SK-N-SH (cell line): ENCODE data around the gene CCDC50. TPM values are rescaled to one million over a fixed set of nuclear protein-coding genes. Genes with fewer than 3 reads are reported as not detected.

Source experiments
- CTCF ChIA-PET: fragments of 300-600, 350-600 bp; formaldehyde crosslinking; extraction: SDS; loops from one replicate; lab custom pipeline; 2021; lab: Yijun Ruan, JAX
- POLR2A ChIA-PET: fragments of 350-600 bp; sonication (Branson Sonifier 250); formaldehyde crosslinking; extraction: SDS; loops from one replicate; lab custom pipeline; 2020; ENCODE audit warnings: antibody characterized with exemption, inconsistent platforms; lab: Yijun Ruan, JAX
- DNase-seq: peaks from one replicate; pipeline ENCODE4 v3.0.0; 2012
- H2AFZ ChIP-seq: fragments of 200-600 bp; sonication (generic); 2 replicates; pipeline ENCODE4 v1.8.1; 2016; ENCODE audit warnings: antibody characterized with exemption, mild to moderate bottlenecking, low read depth
- H3F3A ChIP-seq: fragments of 200-600 bp; sonication (generic); replicated peaks from 2 replicates; pipeline ENCODE3; 2016; ENCODE audit warnings: antibody characterized with exemption, mild to moderate bottlenecking; ENCODE audit not compliant: insufficient read depth
- H3K27ac ChIP-seq, 2 experiments: fragments of 200-500 bp in 1 of 2; fragments of 200-600 bp in 1 of 2; sonication (Bioruptor generic) in 1 of 2; sonication (generic), shearing (Covaris generic) in 1 of 2; 2 replicates each; pipeline versions ENCODE4 v1.5.1 to v1.6.1; 2014 to 2016; ENCODE audit warnings: low read depth in 2 of 2, inconsistent platforms in 1 of 2, low read length in 1 of 2, mild to moderate bottlenecking in 1 of 2, mixed read lengths in 1 of 2
- H3K27me3 ChIP-seq: fragments of 200-600 bp; sonication (generic), shearing (Covaris generic); 2 replicates; pipeline ENCODE4 v1.6.1; 2016; ENCODE audit warnings: mixed run types; ENCODE audit not compliant: insufficient read depth
- H3K36me3 ChIP-seq, 2 experiments: fragments of 200-500 bp in 1 of 2; fragments of 200-600 bp in 1 of 2; sonication (Bioruptor generic) in 1 of 2; sonication (generic) in 1 of 2; replicated peaks in 1 of 2; 2 replicates each; pipeline versions ENCODE3 to v1.5.1; 2014 to 2016; ENCODE audit warnings: low read length in 1 of 2, mild to moderate bottlenecking in 1 of 2; ENCODE audit not compliant: insufficient read depth in 2 of 2, control insufficient read depth in 1 of 2
- H3K4me1 ChIP-seq, 2 experiments: fragments of 200-500 bp in 1 of 2; fragments of 200-600 bp in 1 of 2; sonication (Bioruptor generic) in 1 of 2; sonication (generic), shearing (Covaris generic) in 1 of 2; 2 replicates each; pipeline versions ENCODE4 v1.5.1 to v1.6.1; 2014 to 2016; ENCODE audit warnings: low read depth in 1 of 2, low read length in 1 of 2, mixed run types in 1 of 2; ENCODE audit not compliant: insufficient read depth in 2 of 2, control insufficient read depth in 1 of 2
- H3K4me2 ChIP-seq: fragments of 200-600 bp; sonication (generic), shearing (Covaris generic); 2 replicates; pipeline ENCODE4 v1.6.1; 2017; ENCODE audit warnings: mixed run types
- H3K4me3 ChIP-seq, 2 experiments: fragments of 200-500 bp in 1 of 2; fragments of 200-600 bp in 1 of 2; sonication (Bioruptor generic) in 1 of 2; sonication (generic), shearing (Covaris generic) in 1 of 2; 2 replicates each; pipeline versions ENCODE4 v1.5.1 to v1.8.1; 2014 to 2016; ENCODE audit warnings: low read depth in 2 of 2, inconsistent platforms in 1 of 2, low read length in 1 of 2, mild to moderate bottlenecking in 1 of 2, mixed read lengths in 1 of 2, moderate library complexity in 1 of 2
- H3K79me2 ChIP-seq: fragments of 200-600 bp; sonication (generic); 2 replicates; pipeline ENCODE4 v1.8.1; 2017; ENCODE audit warnings: mild to moderate bottlenecking; ENCODE audit not compliant: insufficient read depth
- H3K9ac ChIP-seq: fragments of 200-600 bp; sonication (generic); 2 replicates; pipeline ENCODE4 v1.6.1; 2017; ENCODE audit warnings: mixed run types
- H3K9me2 ChIP-seq: fragments of 200-600 bp; sonication (generic); 2 replicates; pipeline ENCODE4 v1.6.1; 2017; ENCODE audit warnings: mixed run types
- H3K9me3 ChIP-seq: fragments of 200-600 bp; sonication (generic); 2 replicates; pipeline ENCODE4 v1.6.1; 2017; ENCODE audit warnings: mixed run types, mild to moderate bottlenecking, moderate library complexity
- H4K20me1 ChIP-seq: fragments of 200-600 bp; sonication (generic); 2 replicates; pipeline ENCODE4 v1.6.1; 2017; ENCODE audit warnings: mild to moderate bottlenecking, mixed run types; ENCODE audit not compliant: insufficient read depth
- ELF1 ChIP-seq: IDR thresholded peaks from 2 replicates; pipeline ENCODE4 v1.4.0; 2012
- EP300 ChIP-seq, 2 experiments: IDR thresholded peaks; 2 replicates each; pipeline versions ENCODE4 v1.4.0 to v1.6.1; 2012; ENCODE audit warnings: borderline replicate concordance in 1 of 2, low read depth in 1 of 2, low read length in 1 of 2
- FOSL2 ChIP-seq: IDR thresholded peaks from 2 replicates; pipeline ENCODE4 v1.4.0; 2012; ENCODE audit warnings: low read depth, mild to moderate bottlenecking, moderate library complexity, borderline replicate concordance
- FOXJ3 ChIP-seq: sonication (generic); formaldehyde crosslinking; IDR thresholded peaks from 2 replicates; pipeline ENCODE4 v1.5.1; 2020; ENCODE audit warnings: mild to moderate bottlenecking, missing genetic modification reagents
- GATA2 ChIP-seq: sonication (generic); formaldehyde crosslinking; IDR thresholded peaks from 2 replicates; pipeline ENCODE4 v1.5.0; 2020; ENCODE audit warnings: mild to moderate bottlenecking, missing genetic modification reagents
- MXI1 ChIP-seq: IDR thresholded peaks from 2 replicates; pipeline ENCODE4 v1.6.1; 2012; ENCODE audit warnings: mild to moderate bottlenecking, low read depth, low read length, improper control_type of control experiment
- NFIC ChIP-seq: IDR thresholded peaks from 2 replicates; pipeline ENCODE4 v1.4.0; 2012; ENCODE audit warnings: borderline replicate concordance
- RCOR1 ChIP-seq: fragments of 150-350 bp; IDR thresholded peaks from 2 replicates; pipeline ENCODE4 v1.6.1; 2017; ENCODE audit warnings: antibody characterized with exemption, low read length
- RFX5 ChIP-seq: IDR thresholded peaks from 2 replicates; pipeline ENCODE4 v1.6.1; 2012; ENCODE audit warnings: mild to moderate bottlenecking, improper control_type of control experiment, low read length
- RXRA ChIP-seq: IDR thresholded peaks from 2 replicates; pipeline ENCODE4 v1.4.0; 2012; ENCODE audit warnings: low read depth, mild to moderate bottlenecking, borderline replicate concordance
- SIN3A ChIP-seq: IDR thresholded peaks from 2 replicates; pipeline ENCODE4 v1.6.1; 2012; ENCODE audit warnings: low read depth, mild to moderate bottlenecking, low read length, moderate library complexity, borderline replicate concordance
- SMC3 ChIP-seq: IDR thresholded peaks from 2 replicates; pipeline ENCODE4 v1.6.1; 2012; ENCODE audit warnings: low read depth, low read length, improper control_type of control experiment
- TAF1 ChIP-seq: IDR thresholded peaks from 2 replicates; pipeline ENCODE4 v1.6.1; 2012; ENCODE audit warnings: low read depth, mild to moderate bottlenecking, low read length, moderate library complexity, borderline replicate concordance
- TCF12 ChIP-seq: IDR thresholded peaks from 2 replicates; pipeline ENCODE4 v1.4.0; 2012
- WGBS: methylation state at CpG from one replicate; pipeline ENCODE4 v1.1.6; 2017; ENCODE audit warnings: low lambda C conversion rate; 5-methylcytosine and 5-hydroxymethylcytosine counted together
- polyA plus RNA-seq, 3 experiments: library from polyadenylated mRNA; depleted of rRNA; stranded (reverse); fragments of >200 nt; gene quantifications; 2 replicates each; pipeline ENCODE4 v1.2.3, GENCODE V29; 2012
- TF ChIP-seq, protein P1 (sequence below): IDR thresholded peaks from 2 replicates; pipeline ENCODE4 v1.6.1; 2012; ENCODE audit warnings: mild to moderate bottlenecking, low read depth, low read length, moderate library complexity
- TF ChIP-seq, protein P2 (sequence below): IDR thresholded peaks from 2 replicates; pipeline ENCODE4 v1.4.0; 2012; ENCODE audit warnings: low read depth
- TF ChIP-seq, protein P3 (sequence below): fragments of 150-350 bp; IDR thresholded peaks from 2 replicates; pipeline ENCODE4 v1.6.1; 2017; ENCODE audit warnings: antibody characterized with exemption, low read length, low read depth, borderline replicate concordance
- TF ChIP-seq, protein P4 (sequence below): IDR thresholded peaks from 2 replicates; pipeline ENCODE4 v1.4.0; 2012; ENCODE audit warnings: low read depth, borderline replicate concordance

Gene CCDC50
- polyA plus RNA-seq, 1 of the 3 experiments (the other 2 are of a cell fraction) = 21.9 TPM

DNA sequence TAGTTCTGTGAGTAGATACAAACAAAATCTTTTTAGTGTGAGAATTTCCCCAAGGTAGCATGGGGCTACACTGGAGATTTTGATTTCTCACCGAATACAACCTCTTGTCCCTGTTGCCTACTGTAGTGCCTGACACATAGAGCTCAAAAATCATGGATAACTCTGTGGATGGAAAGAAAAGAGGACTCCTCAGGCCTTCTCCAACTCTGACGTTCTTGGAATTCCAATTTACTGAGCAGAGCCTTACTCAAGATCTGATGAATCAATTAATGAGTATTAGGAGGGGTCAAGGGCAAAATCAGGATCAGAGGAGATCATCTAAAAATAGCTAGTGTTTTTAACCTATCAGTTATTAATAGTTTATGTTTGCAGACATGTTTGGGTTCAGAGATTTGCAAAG, 85.1 kb downstream of the CCDC50 start:
- TF ChIP-seq NFIC (no peak), ELF1 (no peak), EP300 (IDR thresholded peaks at IDR 0.05; ENCODE audit: borderline replicate concordance in 1 of 2, low read depth in 1 of 2, low read length in 1 of 2) (no peak), FOSL2 (no peak), SIN3A (no peak), RFX5 (no peak)
- TF ChIP-seq, protein P1, sequence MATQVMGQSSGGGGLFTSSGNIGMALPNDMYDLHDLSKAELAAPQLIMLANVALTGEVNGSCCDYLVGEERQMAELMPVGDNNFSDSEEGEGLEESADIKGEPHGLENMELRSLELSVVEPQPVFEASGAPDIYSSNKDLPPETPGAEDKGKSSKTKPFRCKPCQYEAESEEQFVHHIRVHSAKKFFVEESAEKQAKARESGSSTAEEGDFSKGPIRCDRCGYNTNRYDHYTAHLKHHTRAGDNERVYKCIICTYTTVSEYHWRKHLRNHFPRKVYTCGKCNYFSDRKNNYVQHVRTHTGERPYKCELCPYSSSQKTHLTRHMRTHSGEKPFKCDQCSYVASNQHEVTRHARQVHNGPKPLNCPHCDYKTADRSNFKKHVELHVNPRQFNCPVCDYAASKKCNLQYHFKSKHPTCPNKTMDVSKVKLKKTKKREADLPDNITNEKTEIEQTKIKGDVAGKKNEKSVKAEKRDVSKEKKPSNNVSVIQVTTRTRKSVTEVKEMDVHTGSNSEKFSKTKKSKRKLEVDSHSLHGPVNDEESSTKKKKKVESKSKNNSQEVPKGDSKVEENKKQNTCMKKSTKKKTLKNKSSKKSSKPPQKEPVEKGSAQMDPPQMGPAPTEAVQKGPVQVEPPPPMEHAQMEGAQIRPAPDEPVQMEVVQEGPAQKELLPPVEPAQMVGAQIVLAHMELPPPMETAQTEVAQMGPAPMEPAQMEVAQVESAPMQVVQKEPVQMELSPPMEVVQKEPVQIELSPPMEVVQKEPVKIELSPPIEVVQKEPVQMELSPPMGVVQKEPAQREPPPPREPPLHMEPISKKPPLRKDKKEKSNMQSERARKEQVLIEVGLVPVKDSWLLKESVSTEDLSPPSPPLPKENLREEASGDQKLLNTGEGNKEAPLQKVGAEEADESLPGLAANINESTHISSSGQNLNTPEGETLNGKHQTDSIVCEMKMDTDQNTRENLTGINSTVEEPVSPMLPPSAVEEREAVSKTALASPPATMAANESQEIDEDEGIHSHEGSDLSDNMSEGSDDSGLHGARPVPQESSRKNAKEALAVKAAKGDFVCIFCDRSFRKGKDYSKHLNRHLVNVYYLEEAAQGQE = no peak
- TF ChIP-seq, protein P2, sequence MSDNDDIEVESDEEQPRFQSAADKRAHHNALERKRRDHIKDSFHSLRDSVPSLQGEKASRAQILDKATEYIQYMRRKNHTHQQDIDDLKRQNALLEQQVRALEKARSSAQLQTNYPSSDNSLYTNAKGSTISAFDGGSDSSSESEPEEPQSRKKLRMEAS = no peak
- TF ChIP-seq, protein P3, sequence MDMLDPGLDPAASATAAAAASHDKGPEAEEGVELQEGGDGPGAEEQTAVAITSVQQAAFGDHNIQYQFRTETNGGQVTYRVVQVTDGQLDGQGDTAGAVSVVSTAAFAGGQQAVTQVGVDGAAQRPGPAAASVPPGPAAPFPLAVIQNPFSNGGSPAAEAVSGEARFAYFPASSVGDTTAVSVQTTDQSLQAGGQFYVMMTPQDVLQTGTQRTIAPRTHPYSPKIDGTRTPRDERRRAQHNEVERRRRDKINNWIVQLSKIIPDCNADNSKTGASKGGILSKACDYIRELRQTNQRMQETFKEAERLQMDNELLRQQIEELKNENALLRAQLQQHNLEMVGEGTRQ = no peak
- no peak overlapping the region for H3K4me2 ChIP-seq
- ChIA-PET CTCF (interaction anchor here (0.6 kb wide), 1 partner anchor 25 kb away, joined by 3 read pairs; no protein-coding TSS in a partner anchor), POLR2A (no interaction called here)
- no peak overlapping the region for H3K9ac ChIP-seq
- peaks cover 5% of the 10 kb centered on the region for H3F3A ChIP-seq
- H3K27me3 ChIP-seq = no peaks in the 10 kb centered on the region
- no peak for DNase-seq
- no peak overlapping the region for H2AFZ ChIP-seq
- no peak overlapping the region for H3K27ac ChIP-seq
- WGBS = 40% methylated on average over 2 of the region's 2 CpGs
- no peaks in the 10 kb centered on the region for H4K20me1 ChIP-seq
- H3K9me3 ChIP-seq = peaks cover 8% of the 10 kb centered on the region; the same call in 1 of the 2 replicates
- H3K4me1 ChIP-seq = peaks cover 4 to 5% of the 10 kb centered on the region in 2 experiments; a peak in 1 of 4 replicates
- no peak overlapping the region for H3K4me3 ChIP-seq
- no peaks in the 10 kb centered on the region for H3K79me2 ChIP-seq
- H3K36me3 ChIP-seq = no peaks in the 10 kb centered on the region
- no peaks in the 10 kb centered on the region for H3K9me2 ChIP-seq

DNA sequence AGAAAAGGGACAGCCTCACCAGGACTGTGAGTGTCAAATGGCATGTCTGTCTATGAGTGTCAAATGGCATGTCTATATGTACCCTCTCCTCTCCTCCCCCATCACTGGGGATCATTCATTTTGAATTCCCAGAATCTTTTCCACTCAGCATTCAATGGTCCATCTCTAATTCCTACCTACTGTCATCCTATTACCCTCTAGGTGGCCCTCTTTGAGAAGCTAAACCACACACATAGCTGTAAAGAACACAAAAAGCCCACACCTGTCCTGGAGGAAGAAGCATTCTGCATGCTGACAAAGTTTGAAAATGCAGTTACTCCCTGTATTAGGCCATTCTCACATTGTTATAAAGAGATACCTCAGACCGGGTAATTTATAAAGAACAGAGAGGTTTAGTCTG, 85.5 kb downstream of the CCDC50 start:
- H3K9me2 ChIP-seq = no peaks in the 10 kb centered on the region
- H3K9me3 ChIP-seq = peaks cover 4% of the 10 kb centered on the region; the same call in 1 of the 2 replicates
- H3F3A ChIP-seq = peaks cover 5% of the 10 kb centered on the region
- 64% methylated on average over 1 of the region's 1 CpG for WGBS
- H4K20me1 ChIP-seq = no peaks in the 10 kb centered on the region
- no peak for TF ChIP-seq FOXJ3 (CRISPR knock-in tag)
- TF ChIP-seq NFIC = no peak
- TF ChIP-seq, protein P4, sequence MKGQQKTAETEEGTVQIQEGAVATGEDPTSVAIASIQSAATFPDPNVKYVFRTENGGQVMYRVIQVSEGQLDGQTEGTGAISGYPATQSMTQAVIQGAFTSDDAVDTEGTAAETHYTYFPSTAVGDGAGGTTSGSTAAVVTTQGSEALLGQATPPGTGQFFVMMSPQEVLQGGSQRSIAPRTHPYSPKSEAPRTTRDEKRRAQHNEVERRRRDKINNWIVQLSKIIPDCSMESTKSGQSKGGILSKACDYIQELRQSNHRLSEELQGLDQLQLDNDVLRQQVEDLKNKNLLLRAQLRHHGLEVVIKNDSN = no peak
- TF ChIP-seq RCOR1 = no peak
- no peak for TF ChIP-seq MXI1
- no peak for TF ChIP-seq RXRA
- TF ChIP-seq GATA2 (CRISPR knock-in tag) = no peak
- no peak for TF ChIP-seq SIN3A
- TF ChIP-seq FOSL2 = no peak
- TF ChIP-seq SMC3 = no peak
- no peak for TF ChIP-seq TAF1
- TF ChIP-seq TCF12 = no peak
- no peak for TF ChIP-seq RFX5
- TF ChIP-seq, all 33 proteins: peak for 0
- H3K4me2 ChIP-seq = no peak overlapping the region
- no peak overlapping the region for H2AFZ ChIP-seq
- H3K36me3 ChIP-seq = no peaks in the 10 kb centered on the region
- H3K9ac ChIP-seq = no peak overlapping the region
- H3K4me3 ChIP-seq = no peak overlapping the region
- CTCF ChIA-PET = no interaction called here
- H3K27me3 ChIP-seq = no peaks in the 10 kb centered on the region
- POLR2A ChIA-PET = no interaction called here
- no peak overlapping the region for H3K27ac ChIP-seq
- peaks cover 4 to 5% of the 10 kb centered on the region in 2 experiments; a peak in 1 of 4 replicates for H3K4me1 ChIP-seq
- DNase-seq = no peak
- H3K79me2 ChIP-seq = no peaks in the 10 kb centered on the region
